GM18867 (cell line): Measurements from ENCODE around the gene SYCN.

Experiments
- ATAC-seq: cut with Tn5 transposase; IDR thresholded peaks from one replicate; pipeline ENCODE4 v1.9.1; 2021; ENCODE audit warnings: mild to moderate bottlenecking, moderate library complexity; ENCODE audit not compliant: unreplicated experiment

Gene SYCN

DNA sequence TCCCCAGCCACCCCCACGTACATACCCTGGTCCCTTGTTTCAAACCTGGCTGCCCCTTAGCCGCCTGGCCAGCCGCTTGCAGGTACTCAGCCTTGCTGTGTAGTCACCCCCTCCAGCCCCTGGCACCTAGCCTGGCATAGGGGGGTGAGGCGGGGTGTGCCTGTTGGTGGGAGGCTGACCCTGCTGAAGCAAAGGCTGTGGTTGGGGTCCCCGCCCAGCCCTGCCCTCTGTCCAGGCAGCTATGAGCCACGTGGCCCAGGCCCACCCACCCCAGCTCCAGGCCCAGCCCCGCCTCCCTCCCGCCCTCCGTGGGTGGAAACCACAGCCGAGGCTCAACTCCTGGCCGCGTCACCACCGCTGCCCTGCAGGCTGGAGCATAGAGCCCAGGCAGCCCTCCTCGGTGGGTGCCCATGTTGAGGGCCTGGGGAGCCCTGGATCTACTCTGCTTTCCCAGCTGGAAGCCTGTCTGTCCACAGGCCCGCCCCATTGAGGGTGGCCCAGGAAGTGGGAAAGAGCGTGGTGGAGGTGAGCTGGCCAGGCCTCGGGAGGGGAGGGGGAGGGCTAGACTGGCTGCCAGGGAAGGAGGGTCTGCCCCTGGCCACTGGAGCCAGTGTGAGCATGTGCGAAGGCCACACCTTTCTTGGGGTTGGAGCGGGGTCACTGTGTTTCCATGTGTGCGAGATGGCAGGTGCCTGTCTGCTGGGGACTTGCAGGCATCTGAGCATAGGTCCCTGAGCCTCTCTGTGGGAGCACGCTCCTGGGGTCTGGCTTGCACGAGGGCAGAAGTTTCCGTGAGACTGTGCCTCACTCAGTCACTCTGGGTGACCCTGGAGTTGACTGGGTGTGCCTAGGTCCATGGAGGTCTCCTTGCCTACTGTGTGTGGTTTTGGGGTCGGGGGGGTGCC, 47.5 kb downstream of the SYCN start:
- ATAC-seq: no peak

DNA sequence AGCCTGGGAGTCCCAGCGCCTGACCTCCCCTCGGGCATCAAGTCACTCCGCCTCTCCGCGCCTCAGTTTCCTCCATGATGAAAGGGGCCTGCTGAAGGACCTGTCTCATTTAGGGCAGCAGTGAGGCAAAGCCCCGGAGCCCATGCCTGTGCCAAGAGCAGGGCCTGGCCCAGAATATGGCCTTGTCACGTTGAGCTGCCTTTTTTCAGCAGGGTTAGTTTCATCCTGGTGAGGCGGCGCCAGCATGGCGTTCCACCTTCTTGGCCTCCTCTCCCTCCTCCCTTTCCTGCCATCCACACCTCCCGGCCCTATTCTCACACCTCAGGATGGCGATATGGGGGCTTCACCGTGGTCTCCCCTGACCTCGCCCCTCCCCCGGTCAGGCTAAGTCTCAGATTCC, 48.3 kb downstream of the SYCN start:
- no peak for ATAC-seq

DNA sequence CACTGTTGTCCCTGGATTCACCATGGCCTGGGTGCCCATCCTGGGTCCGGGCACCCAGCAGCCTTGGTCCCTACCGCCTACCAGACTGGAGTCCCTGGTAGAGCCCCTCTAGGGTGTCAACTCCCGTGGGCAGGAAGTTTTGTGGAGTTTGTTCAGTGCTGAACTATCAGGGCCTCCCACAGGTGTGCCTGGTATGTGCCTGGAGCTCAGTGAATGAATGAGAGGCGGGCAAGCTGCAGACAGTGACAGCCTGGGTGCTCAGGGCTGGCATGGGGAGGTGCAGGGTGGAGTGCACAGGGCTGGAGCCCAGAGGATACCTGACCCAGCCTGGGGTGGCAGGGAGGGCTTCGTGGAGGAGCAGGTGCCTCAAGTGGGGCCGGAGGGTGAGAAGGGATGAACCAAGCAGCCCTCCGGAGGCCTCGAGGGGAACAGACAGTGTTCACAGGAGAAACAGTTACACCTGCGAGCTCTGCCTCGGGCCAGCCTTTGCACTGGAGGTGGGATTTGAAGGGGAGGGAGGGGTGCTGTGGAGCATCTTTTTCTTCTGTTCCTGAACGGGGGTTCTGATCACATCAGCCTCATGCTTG, 48.9 kb downstream of the SYCN start:
- no peak for ATAC-seq

DNA sequence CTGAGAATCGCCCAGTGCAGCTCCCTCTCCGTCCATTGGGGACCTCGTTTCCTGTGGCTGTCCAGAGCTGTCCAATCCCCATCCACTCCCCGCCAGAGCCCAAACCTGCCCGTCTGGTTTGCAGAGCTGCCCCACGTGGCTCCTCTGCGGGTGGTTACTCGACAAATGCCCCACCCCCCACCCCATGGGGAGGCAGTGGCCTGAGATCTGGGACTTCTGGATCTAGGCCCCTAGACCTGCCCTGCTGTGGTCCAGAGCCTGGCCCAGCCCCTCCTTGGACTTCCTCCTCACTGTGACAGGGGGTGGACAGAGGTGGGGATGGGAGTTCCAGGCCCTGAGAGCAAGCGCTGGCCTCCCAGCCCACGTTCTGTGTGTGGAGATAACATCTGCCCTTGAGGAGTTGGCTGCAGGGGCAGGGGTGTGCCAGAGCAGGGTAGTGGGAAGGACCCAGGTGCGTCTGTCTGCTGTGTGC, 49.4 kb downstream of the SYCN start:
- no peak for ATAC-seq

DNA sequence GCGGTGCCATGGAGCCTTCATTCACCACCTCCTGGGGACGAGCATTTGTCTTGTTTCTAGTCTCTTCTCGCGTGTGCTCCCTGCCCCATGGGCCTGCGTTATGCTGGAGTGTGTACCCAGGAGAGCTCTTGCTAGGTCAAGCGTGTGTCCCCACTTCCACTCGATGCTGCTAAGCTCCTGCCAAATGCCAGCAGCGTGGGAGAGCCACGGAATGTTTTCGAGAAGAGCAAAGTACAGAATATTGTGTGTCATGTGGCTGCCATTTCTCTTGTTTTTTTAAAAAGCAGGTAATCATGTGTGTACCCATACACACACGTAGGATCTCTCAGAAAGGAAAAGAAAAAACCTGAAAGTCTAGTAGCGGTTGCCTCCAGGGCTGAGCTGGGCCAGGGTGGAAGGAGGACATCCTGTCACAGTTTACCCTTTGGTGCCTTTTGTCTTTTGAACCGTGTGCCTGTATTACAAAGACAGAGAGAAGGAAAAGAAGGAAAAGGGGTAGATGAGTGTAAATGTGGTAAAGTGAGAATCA, 49.9 kb downstream of the SYCN start:
- no peak for ATAC-seq
